Measurements from ENCODE around the gene XRCC2.

- TF ChIP-seq CTCF (IDR thresholded peaks at IDR 0.05) (no peak), POLR2A (IDR thresholded peaks at IDR 0.05) (no peak)
These were observed 12.0 kb downstream of the XRCC2 start for GRCh38 chr7:152663931-152664330.

All from uterus (tissue), 2 donors.